ENCODE results near the gene GJD3. TPM values are rescaled to one million over a fixed set of nuclear protein-coding genes. Genes with fewer than 3 reads are reported as not detected.
"Not testable (repeated sequence)": the region's sequence is repeated elsewhere in the genome, so short reads cannot be mapped to it uniquely, and the experiment has no call there.

GJD3 gene
- total and polyA plus RNA-seq, 2 of the 4 experiments (the other 2 are of a cell fraction): 0.10 TPM; not detected in 1

DNA sequence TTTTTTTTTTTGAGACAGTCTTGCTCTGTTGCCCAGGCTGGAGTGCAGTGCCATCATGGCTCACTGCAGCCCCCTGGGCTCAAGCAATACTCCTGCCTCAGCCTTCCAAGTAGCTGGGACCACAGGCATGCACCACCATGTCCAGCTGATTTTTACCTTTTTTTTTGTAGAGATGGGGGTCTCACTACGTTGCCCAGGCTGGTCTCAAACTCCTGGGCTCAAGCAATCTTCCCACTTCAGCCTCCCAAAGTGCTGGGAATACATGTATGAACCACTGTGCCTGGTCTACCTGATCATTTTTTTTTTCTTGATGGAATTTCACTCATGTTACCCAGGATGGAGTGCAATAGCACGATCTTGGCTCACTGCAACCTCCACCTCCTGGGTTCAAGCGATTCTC, 22.0 kb upstream of the GJD3 start:
- H2AFZ ChIP-seq (replicated peaks; ENCODE audit: low read length, poor library complexity); H3K4me1 ChIP-seq (ENCODE audit: control insufficient read depth, insufficient read depth, low read length); H2BK15ac ChIP-seq (ENCODE audit: low read depth, low read length); H3K4me3 ChIP-seq (ENCODE audit: insufficient read depth, low read depth, low read length); CTCF ChIA-PET; H3K27me3 ChIP-seq (ENCODE audit: control insufficient read depth, insufficient read depth, low read length); H2BK120ac ChIP-seq (ENCODE audit: low read depth, low read length); H4K5ac ChIP-seq (ENCODE audit: low read depth, low read length); H3K9me1 ChIP-seq (ENCODE audit: insufficient read depth, low read length); ATAC-seq (ENCODE audit: low read depth); in situ Hi-C loops (cut with MboI; ENCODE audit: low sequenced_read_pairs); BruUV-seq (replicated peaks); H3K18ac ChIP-seq (ENCODE audit: low read depth, low read length); H4K20me1 ChIP-seq (ENCODE audit: insufficient read depth, low read length); intact Hi-C loops (cut with micrococcal nuclease); H3K36me3 ChIP-seq (ENCODE audit: control insufficient read depth, insufficient read depth, low read length); POLR2A ChIA-PET (ENCODE audit: unreplicated experiment); H4K91ac ChIP-seq (ENCODE audit: insufficient read depth, low read depth, low read length); H3K27ac ChIP-seq (ENCODE audit: insufficient read depth, low read length); H3K4ac ChIP-seq (ENCODE audit: low read depth, low read length); H3K9me3 ChIP-seq (ENCODE audit: control insufficient read depth, insufficient read depth, low read length); H2BK20ac ChIP-seq (ENCODE audit: low read depth, low read length); H3K56ac ChIP-seq (ENCODE audit: extremely low read depth, insufficient read depth, low read length); dilution Hi-C loops (cut with HindIII; ENCODE audit: low sequenced_read_pairs, unreplicated experiment); H4K8ac ChIP-seq (ENCODE audit: low read depth in 2 of 2, low read length in 2 of 2); H3K4me2 ChIP-seq (ENCODE audit: low read depth, low read length); H3K14ac ChIP-seq (replicated peaks; ENCODE audit: low read depth, low read length); H2AK5ac ChIP-seq (ENCODE audit: low read depth, low read length); H3K9ac ChIP-seq (ENCODE audit: low read depth, low read length); H3K23ac ChIP-seq (ENCODE audit: low read depth, low read length); H2AK9ac ChIP-seq (replicated peaks; ENCODE audit: low read depth, low read length, poor library complexity); H3K79me1 ChIP-seq (ENCODE audit: low read depth in 1 of 2, low read length in 2 of 2); H2BK5ac ChIP-seq (ENCODE audit: low read depth, low read length, poor library complexity, severe bottlenecking); DNase-seq: not testable (repeated sequence)
- no CpG with 5 or more reads among the region's 3 CpGs for WGBS, 2 experiments (ENCODE audit: extremely low coverage in 2 of 2, insufficient read length in 1 of 2)
